Astrocyte (in vitro differentiated cells and primary cell): ENCODE results near the gene MAPK8IP1.

ENCODE experiments used
- EZH2 ChIP-seq: IDR thresholded peaks from 2 replicates; pipeline ENCODE4 v1.6.1; 2012; ENCODE audit warnings: mild to moderate bottlenecking, low read length, inconsistent platforms; ENCODE audit not compliant: insufficient read depth
- TF ChIP-seq, protein P1 (sequence below): IDR thresholded peaks from 2 replicates; pipeline ENCODE4 v1.5.1; 2011; ENCODE audit warnings: low read depth, mild to moderate bottlenecking, inconsistent platforms, low read length, moderate library complexity; ENCODE audit not compliant: insufficient read depth

DNA sequence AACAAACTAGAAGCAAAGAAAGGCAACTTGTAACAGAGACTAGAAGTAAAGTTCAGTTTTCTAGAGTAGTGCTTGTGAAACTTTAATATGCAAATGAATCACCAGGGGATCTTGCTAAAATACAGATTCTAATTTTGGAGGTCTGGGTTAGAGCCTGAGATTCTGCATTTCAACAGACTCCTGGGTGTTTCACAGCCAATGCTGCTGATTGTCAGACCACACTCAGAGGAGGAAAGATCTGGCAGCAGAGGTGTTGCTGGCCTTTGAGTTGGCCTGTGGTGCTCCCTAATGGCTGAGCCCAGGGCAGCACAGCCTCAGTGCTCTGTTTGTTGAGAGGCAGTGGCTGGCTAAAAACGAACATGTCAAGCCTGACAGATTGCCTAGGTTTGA lies 32.7 kb upstream of the MAPK8IP1 start:
- TF ChIP-seq, protein P1, sequence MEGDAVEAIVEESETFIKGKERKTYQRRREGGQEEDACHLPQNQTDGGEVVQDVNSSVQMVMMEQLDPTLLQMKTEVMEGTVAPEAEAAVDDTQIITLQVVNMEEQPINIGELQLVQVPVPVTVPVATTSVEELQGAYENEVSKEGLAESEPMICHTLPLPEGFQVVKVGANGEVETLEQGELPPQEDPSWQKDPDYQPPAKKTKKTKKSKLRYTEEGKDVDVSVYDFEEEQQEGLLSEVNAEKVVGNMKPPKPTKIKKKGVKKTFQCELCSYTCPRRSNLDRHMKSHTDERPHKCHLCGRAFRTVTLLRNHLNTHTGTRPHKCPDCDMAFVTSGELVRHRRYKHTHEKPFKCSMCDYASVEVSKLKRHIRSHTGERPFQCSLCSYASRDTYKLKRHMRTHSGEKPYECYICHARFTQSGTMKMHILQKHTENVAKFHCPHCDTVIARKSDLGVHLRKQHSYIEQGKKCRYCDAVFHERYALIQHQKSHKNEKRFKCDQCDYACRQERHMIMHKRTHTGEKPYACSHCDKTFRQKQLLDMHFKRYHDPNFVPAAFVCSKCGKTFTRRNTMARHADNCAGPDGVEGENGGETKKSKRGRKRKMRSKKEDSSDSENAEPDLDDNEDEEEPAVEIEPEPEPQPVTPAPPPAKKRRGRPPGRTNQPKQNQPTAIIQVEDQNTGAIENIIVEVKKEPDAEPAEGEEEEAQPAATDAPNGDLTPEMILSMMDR, result no peak
- no peak for TF ChIP-seq EZH2
